HepG2 (cell line): Measurements from ENCODE around the gene MUC21. TPM values are rescaled to one million over a fixed set of nuclear protein-coding genes. Genes with fewer than 3 reads are reported as not detected.

Experiments
- ATAC-seq: fragments of 200-7000 bp; cut with Tn5 transposase; 3 replicates; pipeline ENCODE4 v1.9.1; 2020; ENCODE audit warnings: mild to moderate bottlenecking, moderate library complexity
- BruUV-seq: library from RNA; stranded (reverse); fragments of 400-500 nt; replicated peaks from 2 replicates; lab custom pipeline; 2021; lab: Mats Ljungman, UMichigan
- CTCF ChIA-PET: fragments of 300-600 bp; formaldehyde crosslinking; extraction: SDS; loops from one replicate; lab custom pipeline; 2021; ENCODE audit warnings: low total read pairs, inconsistent platforms, low intra/inter-chr PET ratio; lab: Yijun Ruan, JAX
- POLR2A ChIA-PET: fragments of 350-600 bp; sonication (Branson Sonifier 250); formaldehyde crosslinking; loops from one replicate; lab custom pipeline; 2020; ENCODE audit warnings: antibody characterized with exemption, inconsistent platforms; lab: Yijun Ruan, JAX
- DNase-seq: peaks from one replicate; pipeline ENCODE4 v3.0.0-alpha.2; 2015; ENCODE audit warnings: low spot score
- FAIRE-seq: peaks from 3 replicates; lab custom pipeline; 2011; peaks lifted over from hg19 to GRCh38; lab: Jason Lieb, UNC
- H2AFZ ChIP-seq: one replicate; pipeline ENCODE4 v1.6.1; 2011; ENCODE audit warnings: low read length, inconsistent platforms
- H3K27ac ChIP-seq: fragments of 300-600 bp; 3 replicates; pipeline ENCODE4 v1.8.0; 2011; ENCODE audit warnings: mixed run types, mild to moderate bottlenecking, mixed read lengths, low read length, inconsistent platforms; ENCODE audit not compliant: insufficient read depth; ENCODE audit errors: extremely low read length
- H3K27me3 ChIP-seq, 2 experiments: fragments of 200-600 bp in 1 of 2; 2 replicates in 1 of 2; 3 replicates in 1 of 2; pipeline versions ENCODE4 v1.6.0 to v1.8.0; 2011; ENCODE audit warnings: low read length in 2 of 2, mild to moderate bottlenecking in 2 of 2, moderate library complexity in 2 of 2, inconsistent platforms in 1 of 2; ENCODE audit not compliant: insufficient read depth in 2 of 2, control insufficient read depth in 1 of 2
- H3K36me3 ChIP-seq, 2 experiments: fragments of 200-600 bp in 1 of 2; replicated peaks in 1 of 2; 2 replicates in 1 of 2; 3 replicates in 1 of 2; pipeline versions ENCODE4 v1.5.1 to v1.8.0; 2011; ENCODE audit warnings: low read length in 2 of 2, inconsistent platforms in 1 of 2; ENCODE audit not compliant: insufficient read depth in 2 of 2, control insufficient read depth in 1 of 2
- H3K4me1 ChIP-seq: 2 replicates; pipeline ENCODE4 v1.5.1; 2012; ENCODE audit warnings: low read length, inconsistent platforms; ENCODE audit not compliant: insufficient read depth
- H3K4me2 ChIP-seq: 2 replicates; pipeline ENCODE4 v1.6.0; 2011; ENCODE audit warnings: low read depth, low read length, inconsistent platforms
- H3K4me3 ChIP-seq, 3 experiments: fragments of 200-600 bp in 1 of 3; sonication (generic), shearing (Covaris generic) in 1 of 3; replicated peaks in 1 of 3; 2 replicates each; pipeline ENCODE4 v1.5.1; 2011 to 2016; ENCODE audit warnings: low read length in 3 of 3, inconsistent platforms in 2 of 3, low read depth in 2 of 3, mild to moderate bottlenecking in 2 of 3, control low read depth in 1 of 3, mixed read lengths in 1 of 3; ENCODE audit not compliant: insufficient read depth in 1 of 3
- H3K79me2 ChIP-seq: one replicate; pipeline ENCODE4 v1.6.1; 2011; ENCODE audit warnings: low read length, inconsistent platforms; ENCODE audit not compliant: insufficient read depth
- H3K9ac ChIP-seq: 2 replicates; pipeline ENCODE4 v1.6.0; 2011; ENCODE audit warnings: mild to moderate bottlenecking, low read depth, low read length, inconsistent platforms; ENCODE audit not compliant: insufficient read depth
- H3K9me3 ChIP-seq: 2 replicates; pipeline ENCODE4 v1.5.1; 2012; ENCODE audit warnings: mild to moderate bottlenecking, low read length
- H4K20me1 ChIP-seq: 2 replicates; pipeline ENCODE4 v1.6.0; 2011; ENCODE audit warnings: inconsistent platforms, mild to moderate bottlenecking, low read length, moderate library complexity; ENCODE audit not compliant: insufficient read depth
- AKAP8 ChIP-seq: sonication (generic); formaldehyde crosslinking; IDR thresholded peaks from 2 replicates; pipeline ENCODE4 v1.5.1; 2020; ENCODE audit warnings: mild to moderate bottlenecking, missing genetic modification reagents
- ARNTL ChIP-seq: sonication (generic); formaldehyde crosslinking; IDR thresholded peaks from 2 replicates; pipeline ENCODE4 v1.4.0; 2020; ENCODE audit warnings: mild to moderate bottlenecking, missing genetic modification reagents
- ATF1 ChIP-seq: IDR thresholded peaks from 2 replicates; pipeline ENCODE4 v1.6.1; 2016; ENCODE audit warnings: mild to moderate bottlenecking, control low read depth
- ATF6 ChIP-seq: sonication (generic); formaldehyde crosslinking; conservative IDR thresholded peaks from 2 replicates; pipeline ENCODE4 v1.4.0; 2020; ENCODE audit warnings: missing genetic modification reagents
- HMG20A ChIP-seq: IDR thresholded peaks from 2 replicates; pipeline ENCODE4 v1.6.1; 2016; ENCODE audit warnings: borderline replicate concordance
- IRF2 ChIP-seq: IDR thresholded peaks from 2 replicates; pipeline ENCODE4 v1.6.1; 2018; ENCODE audit warnings: missing genetic modification reagents, missing compliant biosample characterization
- KMT2B ChIP-seq: IDR thresholded peaks from 2 replicates; pipeline ENCODE4 v1.6.1; 2016; ENCODE audit warnings: missing genetic modification reagents, missing compliant biosample characterization
- MNT ChIP-seq: fragments of 450-650 bp; IDR thresholded peaks from 2 replicates; pipeline ENCODE4 v1.6.1; 2016
- MTA3 ChIP-seq: sonication (generic); formaldehyde crosslinking; IDR thresholded peaks from 2 replicates; pipeline ENCODE4 v1.4.0; 2020; ENCODE audit warnings: missing genetic modification reagents
- ZBTB3 ChIP-seq: sonication (generic); formaldehyde crosslinking; IDR thresholded peaks from 2 replicates; pipeline ENCODE4 v1.4.0; 2020; ENCODE audit warnings: low read depth, mild to moderate bottlenecking, moderate library complexity, missing genetic modification reagents, borderline replicate concordance
- ZNF335 ChIP-seq: sonication (generic); formaldehyde crosslinking; IDR thresholded peaks from 2 replicates; pipeline ENCODE4 v1.4.0; 2020; ENCODE audit warnings: missing genetic modification reagents
- ZNF776 ChIP-seq: sonication (generic); formaldehyde crosslinking; IDR thresholded peaks from 2 replicates; pipeline ENCODE4 v1.4.0; 2020; ENCODE audit warnings: mild to moderate bottlenecking, missing genetic modification reagents
- WGBS: methylation state at CpG from one replicate; pipeline ENCODE4 v1.1.6; 2017; ENCODE audit warnings: low lambda C conversion rate; 5-methylcytosine and 5-hydroxymethylcytosine counted together
- in situ Hi-C: cut with HindIII; loops from 2 replicates; pipeline ENCODE4 v1.10.0; 2017; ENCODE audit warnings: low pct_unique_long_range_greater_than_20kb; ENCODE audit not compliant: extremely low pct_ligation_motif_present
- intact Hi-C: fragments of 100-400 bp; cut with micrococcal nuclease; formaldehyde crosslinking; loops from one replicate; pipeline ENCODE4 v1.10.0; 2022; ENCODE audit not compliant: unreplicated experiment
- polyA plus RNA-seq, 8 experiments: library from polyadenylated mRNA; depleted of rRNA in 3 of 8; stranded (reverse) in 7 of 8; unstranded in 1 of 8; fragments of >200 nt; fragmentation: Illumina TruSeq in 4 of 8; extraction: Trizol in 4 of 8; gene quantifications; 2 replicates each; pipeline versions ENCODE4 v1.2.1 to v1.2.3, GENCODE V29; 2011 to 2016; ENCODE audit warnings: low read depth in 4 of 8, missing spikeins in 1 of 8, mixed read lengths in 1 of 8; ENCODE audit not compliant: insufficient read depth in 1 of 8
- total RNA-seq, 5 experiments: library from RNA; depleted of rRNA; stranded (reverse); fragments of >200 nt; fragmentation: Illumina TruSeq; extraction: Trizol; gene quantifications; 2 replicates each; pipeline ENCODE4 v1.2.3, GENCODE V29; 2016; ENCODE audit warnings: low read depth in 1 of 5
- TF ChIP-seq, protein P1 (sequence below): sonication (generic); formaldehyde crosslinking; IDR thresholded peaks from 2 replicates; pipeline ENCODE4 v1.5.1; 2020; ENCODE audit warnings: mild to moderate bottlenecking, missing genetic modification reagents, moderate library complexity
- TF ChIP-seq, protein P2 (sequence below): sonication (generic); formaldehyde crosslinking; IDR thresholded peaks from 2 replicates; pipeline ENCODE4 v1.4.0; 2020; ENCODE audit warnings: missing genetic modification reagents
- TF ChIP-seq, protein P3 (sequence below): sonication (generic); formaldehyde crosslinking; conservative IDR thresholded peaks from 2 replicates; pipeline ENCODE4 v1.8.1; 2023; ENCODE audit warnings: missing genetic modification reagents

Gene MUC21
- total and polyA plus RNA-seq, 2 of the 13 experiments (the other 11 are each of a cell fraction or from before 2014, with no cell fraction given) = not detected

DNA sequence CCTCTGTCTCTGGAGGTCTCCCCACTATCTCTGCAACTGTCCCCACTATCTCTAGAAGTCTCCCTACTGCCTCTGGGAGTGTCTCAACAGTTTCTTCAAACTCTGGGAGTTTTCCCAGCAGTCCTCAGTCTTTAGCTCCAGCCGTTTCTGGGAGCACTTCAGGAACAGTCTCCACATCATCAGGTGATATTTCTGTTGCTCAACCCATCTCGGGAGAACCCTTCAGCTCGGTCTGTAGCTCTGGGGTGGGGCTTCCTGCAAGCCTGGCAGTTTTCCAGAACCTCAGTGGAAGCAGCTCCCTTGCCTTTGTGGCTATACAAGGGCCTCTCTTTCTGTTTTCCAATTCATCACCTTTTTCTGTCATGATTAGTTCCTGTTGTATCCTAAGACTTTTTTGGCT is 48.5 kb upstream of the MUC21 start:
- no peak for FAIRE-seq
- H4K20me1 ChIP-seq = no peaks in the 10 kb centered on the region
- no peaks in the 10 kb centered on the region for H3K9me3 ChIP-seq
- ChIA-PET CTCF (no interaction called here), POLR2A (no interaction called here)
- WGBS = 0% methylated on average over 3 of the region's 3 CpGs
- no peak overlapping the region for H3K9ac ChIP-seq
- H3K27me3 ChIP-seq = peaks cover 4 to 49% of the 10 kb centered on the region in 2 experiments; a peak in 3 of 5 replicates
- DNase-seq = no peak
- H2AFZ ChIP-seq = no peak overlapping the region
- no TSS peak for BruUV-seq
- intact Hi-C loops = no loop called here
- H3K4me1 ChIP-seq = peaks cover 1% of the 10 kb centered on the region; the same call in 1 of the 2 replicates
- in situ Hi-C loops = no loop called here
- H3K79me2 ChIP-seq = no peaks in the 10 kb centered on the region
- no peaks in the 10 kb centered on the region for H3K36me3 ChIP-seq
- no peak overlapping the region for H3K27ac ChIP-seq
- no peak for ATAC-seq
- H3K4me2 ChIP-seq = no peak overlapping the region
- no peak overlapping the region for H3K4me3 ChIP-seq
- TF ChIP-seq ARNTL (CRISPR knock-in tag) = no peak
- no peak for TF ChIP-seq HMG20A
- no peak for TF ChIP-seq IRF2 (CRISPR knock-in tag)
- TF ChIP-seq ATF6 (CRISPR knock-in tag) = no peak
- TF ChIP-seq KMT2B (CRISPR knock-in tag) = no peak
- no peak for TF ChIP-seq ZNF776 (CRISPR knock-in tag)
- TF ChIP-seq ZBTB3 (CRISPR knock-in tag) = no peak
- TF ChIP-seq AKAP8 = no peak
- no peak for TF ChIP-seq MTA3 (CRISPR knock-in tag)
- TF ChIP-seq, protein P1, sequence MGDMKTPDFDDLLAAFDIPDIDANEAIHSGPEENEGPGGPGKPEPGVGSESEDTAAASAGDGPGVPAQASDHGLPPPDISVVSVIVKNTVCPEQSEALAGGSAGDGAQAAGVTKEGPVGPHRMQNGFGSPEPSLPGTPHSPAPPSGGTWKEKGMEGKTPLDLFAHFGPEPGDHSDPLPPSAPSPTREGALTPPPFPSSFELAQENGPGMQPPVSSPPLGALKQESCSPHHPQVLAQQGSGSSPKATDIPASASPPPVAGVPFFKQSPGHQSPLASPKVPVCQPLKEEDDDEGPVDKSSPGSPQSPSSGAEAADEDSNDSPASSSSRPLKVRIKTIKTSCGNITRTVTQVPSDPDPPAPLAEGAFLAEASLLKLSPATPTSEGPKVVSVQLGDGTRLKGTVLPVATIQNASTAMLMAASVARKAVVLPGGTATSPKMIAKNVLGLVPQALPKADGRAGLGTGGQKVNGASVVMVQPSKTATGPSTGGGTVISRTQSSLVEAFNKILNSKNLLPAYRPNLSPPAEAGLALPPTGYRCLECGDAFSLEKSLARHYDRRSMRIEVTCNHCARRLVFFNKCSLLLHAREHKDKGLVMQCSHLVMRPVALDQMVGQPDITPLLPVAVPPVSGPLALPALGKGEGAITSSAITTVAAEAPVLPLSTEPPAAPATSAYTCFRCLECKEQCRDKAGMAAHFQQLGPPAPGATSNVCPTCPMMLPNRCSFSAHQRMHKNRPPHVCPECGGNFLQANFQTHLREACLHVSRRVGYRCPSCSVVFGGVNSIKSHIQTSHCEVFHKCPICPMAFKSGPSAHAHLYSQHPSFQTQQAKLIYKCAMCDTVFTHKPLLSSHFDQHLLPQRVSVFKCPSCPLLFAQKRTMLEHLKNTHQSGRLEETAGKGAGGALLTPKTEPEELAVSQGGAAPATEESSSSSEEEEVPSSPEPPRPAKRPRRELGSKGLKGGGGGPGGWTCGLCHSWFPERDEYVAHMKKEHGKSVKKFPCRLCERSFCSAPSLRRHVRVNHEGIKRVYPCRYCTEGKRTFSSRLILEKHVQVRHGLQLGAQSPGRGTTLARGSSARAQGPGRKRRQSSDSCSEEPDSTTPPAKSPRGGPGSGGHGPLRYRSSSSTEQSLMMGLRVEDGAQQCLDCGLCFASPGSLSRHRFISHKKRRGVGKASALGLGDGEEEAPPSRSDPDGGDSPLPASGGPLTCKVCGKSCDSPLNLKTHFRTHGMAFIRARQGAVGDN = no peak
- no peak for TF ChIP-seq ATF1 (CRISPR knock-in tag)
- TF ChIP-seq, protein P2, sequence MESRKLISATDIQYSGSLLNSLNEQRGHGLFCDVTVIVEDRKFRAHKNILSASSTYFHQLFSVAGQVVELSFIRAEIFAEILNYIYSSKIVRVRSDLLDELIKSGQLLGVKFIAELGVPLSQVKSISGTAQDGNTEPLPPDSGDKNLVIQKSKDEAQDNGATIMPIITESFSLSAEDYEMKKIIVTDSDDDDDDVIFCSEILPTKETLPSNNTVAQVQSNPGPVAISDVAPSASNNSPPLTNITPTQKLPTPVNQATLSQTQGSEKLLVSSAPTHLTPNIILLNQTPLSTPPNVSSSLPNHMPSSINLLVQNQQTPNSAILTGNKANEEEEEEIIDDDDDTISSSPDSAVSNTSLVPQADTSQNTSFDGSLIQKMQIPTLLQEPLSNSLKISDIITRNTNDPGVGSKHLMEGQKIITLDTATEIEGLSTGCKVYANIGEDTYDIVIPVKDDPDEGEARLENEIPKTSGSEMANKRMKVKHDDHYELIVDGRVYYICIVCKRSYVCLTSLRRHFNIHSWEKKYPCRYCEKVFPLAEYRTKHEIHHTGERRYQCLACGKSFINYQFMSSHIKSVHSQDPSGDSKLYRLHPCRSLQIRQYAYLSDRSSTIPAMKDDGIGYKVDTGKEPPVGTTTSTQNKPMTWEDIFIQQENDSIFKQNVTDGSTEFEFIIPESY (CRISPR knock-in tag) = no peak
- TF ChIP-seq, protein P3, sequence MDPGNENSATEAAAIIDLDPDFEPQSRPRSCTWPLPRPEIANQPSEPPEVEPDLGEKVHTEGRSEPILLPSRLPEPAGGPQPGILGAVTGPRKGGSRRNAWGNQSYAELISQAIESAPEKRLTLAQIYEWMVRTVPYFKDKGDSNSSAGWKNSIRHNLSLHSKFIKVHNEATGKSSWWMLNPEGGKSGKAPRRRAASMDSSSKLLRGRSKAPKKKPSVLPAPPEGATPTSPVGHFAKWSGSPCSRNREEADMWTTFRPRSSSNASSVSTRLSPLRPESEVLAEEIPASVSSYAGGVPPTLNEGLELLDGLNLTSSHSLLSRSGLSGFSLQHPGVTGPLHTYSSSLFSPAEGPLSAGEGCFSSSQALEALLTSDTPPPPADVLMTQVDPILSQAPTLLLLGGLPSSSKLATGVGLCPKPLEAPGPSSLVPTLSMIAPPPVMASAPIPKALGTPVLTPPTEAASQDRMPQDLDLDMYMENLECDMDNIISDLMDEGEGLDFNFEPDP = no peak
- TF ChIP-seq ZNF335 = no peak
- no peak for TF ChIP-seq MNT
